Renal pelvis (tissue), 4 donors: ENCODE data around the gene UMAD1. TPM values are rescaled to one million over a fixed set of nuclear protein-coding genes. Genes with fewer than 3 reads are reported as not detected.
A peak's percentile ranks its signal among the peaks of the same experiment; 100 is the strongest.

Experiments used
- DNase-seq: peaks from one replicate; pipeline ENCODE4 v3.0.0-alpha.2; 2013
- polyA plus RNA-seq, 3 donors: library from polyadenylated mRNA; unstranded; fragments of 120-200 nt; gene quantifications; one replicate each; pipeline ENCODE4 v1.2.1, GENCODE V29; 2013; ENCODE audit not compliant: insufficient read length in 3 of 3

UMAD1 gene
- polyA plus RNA-seq, 3 donors = 15.9 to 21.5 (median 19.7) TPM

- no peak for DNase-seq
These were observed 47.2 kb downstream of the UMAD1 start for GRCh38 chr7:7687800-7688199.

GRCh38 chr7:7688310-7688709, 47.8 kb downstream of the UMAD1 start:
- no peak for DNase-seq

GRCh38 chr7:7688956-7689355, 48.4 kb downstream of the UMAD1 start:
- no peak for DNase-seq

- no peak for DNase-seq
These were observed 53.3 kb downstream of the UMAD1 start for GRCh38 chr7:7693881-7694280.

- no peak for DNase-seq
These were observed 54.0 kb downstream of the UMAD1 start for GRCh38 chr7:7694542-7694941.

- no peak for DNase-seq
These were observed 54.7 kb downstream of the UMAD1 start for GRCh38 chr7:7695111-7695817.

- DNase-seq = no peak
These were observed 56.0 kb downstream of the UMAD1 start for GRCh38 chr7:7696458-7697119.

DNA sequence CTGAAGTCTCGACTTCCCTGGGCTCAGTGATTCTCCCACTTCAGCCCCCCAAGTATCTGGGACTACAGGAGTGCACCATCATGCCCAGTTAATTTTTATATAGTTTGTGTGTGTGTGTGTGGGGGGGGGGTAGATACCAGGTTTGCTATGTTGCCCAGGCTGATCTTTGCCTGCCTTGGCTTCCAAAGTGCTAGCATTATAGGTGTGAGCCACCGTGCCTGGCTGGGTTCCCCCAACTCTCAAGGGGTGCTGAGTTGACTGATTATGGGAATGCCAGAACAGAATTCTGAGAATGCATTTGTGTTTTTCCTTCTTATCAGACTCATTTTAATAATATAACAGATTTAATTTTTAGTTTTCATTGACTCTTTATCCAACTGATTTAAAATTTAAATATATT, 58.4 kb downstream of the UMAD1 start:
- DNase-seq = no peak

DNA sequence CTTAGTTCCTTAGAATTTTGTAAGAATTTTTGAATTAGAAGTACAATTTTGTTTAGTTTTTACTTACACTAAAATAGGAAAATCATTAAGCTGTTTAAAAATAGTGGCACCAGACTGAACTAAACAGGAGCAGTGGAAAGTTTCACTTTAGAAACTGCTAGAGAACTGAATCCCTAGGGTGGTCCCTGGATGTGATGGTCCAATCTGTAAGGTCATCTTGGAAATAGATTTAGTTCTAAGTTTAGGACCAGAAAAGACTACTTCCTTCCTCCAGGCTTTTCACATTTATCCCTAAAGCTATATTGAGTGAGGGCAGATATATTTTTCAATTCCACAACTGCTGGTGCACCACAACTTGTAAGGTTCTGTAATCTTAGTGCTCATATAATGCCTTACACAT, 58.8 kb downstream of the UMAD1 start:
- no peak for DNase-seq

DNA sequence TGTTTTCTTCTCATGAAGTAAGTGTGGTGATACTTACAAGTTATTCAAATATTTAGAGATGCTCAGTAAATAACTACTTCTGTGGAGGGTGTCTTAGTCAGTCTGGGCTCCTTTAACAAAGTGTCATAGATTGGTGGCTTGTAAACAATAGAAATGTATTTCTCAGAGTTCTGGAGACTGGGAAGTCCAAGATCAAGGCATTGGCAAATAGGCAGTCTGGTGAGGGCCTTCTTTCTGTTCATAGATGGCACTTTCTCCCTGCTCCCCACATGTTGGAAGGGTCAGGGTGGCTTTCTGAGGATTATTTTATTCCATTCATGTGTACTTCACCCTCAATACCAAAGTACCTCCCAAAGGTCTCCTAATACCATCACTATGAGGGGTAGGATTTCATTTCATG, 59.4 kb downstream of the UMAD1 start:
- no peak for DNase-seq

DNA sequence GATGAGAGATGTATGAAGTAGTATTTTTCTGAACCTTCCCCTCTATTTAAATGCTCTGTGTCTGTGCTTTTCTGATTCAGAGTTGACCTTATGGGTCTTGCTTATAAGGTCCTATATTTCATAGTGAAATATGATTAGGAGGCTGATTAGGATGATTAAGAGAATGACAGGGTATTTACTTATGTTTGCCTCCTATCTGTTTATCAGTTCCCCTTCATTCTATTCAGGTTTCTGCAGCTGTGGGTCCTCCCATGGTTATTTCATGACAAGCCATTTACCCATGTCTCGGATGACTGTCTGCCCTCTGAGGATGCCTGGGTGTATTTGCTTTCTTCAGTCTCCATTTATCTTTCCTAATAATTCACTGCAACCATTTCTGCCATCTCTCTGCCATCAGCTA, 61.0 kb downstream of the UMAD1 start:
- no peak for DNase-seq

DNA sequence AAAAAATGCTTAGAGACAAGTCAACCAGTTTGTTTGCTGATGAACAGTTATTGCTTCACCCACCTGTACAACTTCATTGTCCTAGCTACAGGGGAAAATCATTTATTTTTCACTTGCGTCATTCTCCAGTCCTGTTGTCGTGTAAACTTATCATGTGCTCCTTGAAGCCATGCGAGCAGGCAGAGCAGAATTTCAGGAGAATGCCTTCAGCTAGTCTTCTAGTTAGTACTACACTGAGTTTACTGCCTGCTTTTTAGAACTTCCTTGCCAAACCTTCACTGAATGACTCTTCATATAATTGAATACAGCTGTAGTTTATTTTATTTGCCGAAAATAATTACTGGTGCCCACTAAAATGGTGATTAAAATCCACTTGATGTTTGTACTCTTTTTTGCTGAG, 62.3 kb downstream of the UMAD1 start:
- no peak for DNase-seq

- DNase-seq = no peak
These were observed 62.9 kb downstream of the UMAD1 start for GRCh38 chr7:7703427-7703826.

- DNase-seq = no peak
These were observed 64.3 kb downstream of the UMAD1 start for GRCh38 chr7:7704867-7705266.

DNA sequence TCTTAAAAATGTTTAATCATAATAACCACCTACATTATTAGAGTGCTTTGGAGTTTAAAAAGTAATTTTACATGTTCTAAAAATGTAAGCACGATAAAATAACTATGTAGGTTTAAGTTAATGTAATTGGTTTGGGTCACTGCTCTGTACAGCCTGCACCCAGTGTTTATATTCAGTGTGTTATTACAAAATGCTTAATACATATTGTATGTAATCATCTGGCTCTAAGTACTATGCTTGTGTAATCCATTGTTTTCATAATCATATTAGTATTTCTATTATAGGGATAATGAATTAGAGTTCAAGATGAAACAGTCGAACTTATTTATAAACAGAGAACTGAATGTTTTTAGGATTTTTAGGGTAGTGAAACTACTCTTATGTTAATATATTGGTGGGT, 64.8 kb downstream of the UMAD1 start:
- DNase-seq = no peak

- DNase-seq = no peak
These were observed 65.6 kb downstream of the UMAD1 start for GRCh38 chr7:7706101-7706511.

DNA sequence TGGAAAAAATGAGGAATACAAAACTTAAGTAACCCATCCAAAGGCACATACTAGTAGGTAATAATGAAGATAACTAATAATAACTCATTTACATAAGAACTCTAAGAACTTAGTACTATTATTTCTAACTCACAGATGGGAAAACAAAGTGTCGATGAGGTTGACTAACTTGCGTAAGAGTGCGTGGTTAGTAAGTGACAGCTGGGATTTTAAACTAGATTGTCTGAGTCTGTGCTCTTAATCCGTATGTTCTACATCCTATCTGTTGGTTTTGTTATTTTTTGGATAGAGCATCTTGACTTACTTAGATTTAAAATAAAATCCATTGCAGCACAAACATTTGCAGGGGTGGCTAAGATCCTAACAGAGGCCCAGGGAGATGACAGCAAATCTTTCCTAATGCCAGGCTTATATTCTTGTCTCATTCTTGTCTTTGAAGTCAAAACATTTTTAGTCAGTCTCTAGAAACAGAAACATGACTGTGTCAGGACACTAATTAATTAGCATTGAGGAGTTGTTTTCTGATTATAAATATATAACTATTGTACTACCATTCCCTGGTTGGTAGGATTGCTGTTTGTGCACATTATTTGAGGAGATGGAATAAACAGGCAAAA, 66.1 kb downstream of the UMAD1 start:
- DNase-seq = no peak

DNA sequence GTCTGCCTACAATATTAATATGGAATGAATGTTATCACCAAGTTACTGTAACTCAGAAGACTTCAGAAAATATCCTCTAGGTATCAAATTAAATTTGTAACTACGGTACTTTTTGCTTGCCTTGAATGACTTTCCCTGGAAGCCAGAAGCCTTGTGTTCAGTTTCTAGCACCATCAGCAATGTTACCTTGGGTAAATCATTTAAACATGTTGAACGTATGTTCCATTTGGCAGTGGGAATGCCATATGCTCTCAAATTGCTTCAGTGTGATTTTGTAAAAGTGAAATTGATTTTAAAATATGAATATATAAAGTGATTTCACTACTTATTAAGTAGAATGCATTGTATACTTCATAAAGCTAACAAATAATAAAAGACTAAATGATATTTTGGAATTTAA, 66.7 kb downstream of the UMAD1 start:
- no peak for DNase-seq

- peak; percentile 19 for DNase-seq
These were observed 67.3 kb downstream of the UMAD1 start for GRCh38 chr7:7707806-7708205.

DNA sequence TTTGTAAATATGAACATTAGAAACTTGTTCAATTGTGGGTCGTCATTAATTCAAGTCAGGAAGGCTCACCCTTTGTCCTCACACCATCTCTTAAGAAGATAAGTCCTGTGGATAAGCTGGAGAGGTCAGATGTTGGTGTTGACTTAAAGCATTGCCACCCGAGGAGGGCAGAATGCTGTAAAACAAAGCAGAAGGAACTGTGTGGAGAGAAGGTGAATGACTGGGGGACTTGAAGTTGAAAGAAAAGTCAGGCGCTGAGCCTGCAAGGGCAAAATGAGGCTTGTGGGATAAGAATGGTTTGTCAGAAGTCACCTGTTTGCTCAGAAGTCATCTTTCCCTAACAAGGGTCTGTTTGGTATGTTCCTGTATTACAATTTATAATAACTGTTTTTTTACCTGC, 68.7 kb downstream of the UMAD1 start:
- no peak for DNase-seq

- no peak for DNase-seq
These were observed 69.9 kb downstream of the UMAD1 start for GRCh38 chr7:7710469-7710868.

DNA sequence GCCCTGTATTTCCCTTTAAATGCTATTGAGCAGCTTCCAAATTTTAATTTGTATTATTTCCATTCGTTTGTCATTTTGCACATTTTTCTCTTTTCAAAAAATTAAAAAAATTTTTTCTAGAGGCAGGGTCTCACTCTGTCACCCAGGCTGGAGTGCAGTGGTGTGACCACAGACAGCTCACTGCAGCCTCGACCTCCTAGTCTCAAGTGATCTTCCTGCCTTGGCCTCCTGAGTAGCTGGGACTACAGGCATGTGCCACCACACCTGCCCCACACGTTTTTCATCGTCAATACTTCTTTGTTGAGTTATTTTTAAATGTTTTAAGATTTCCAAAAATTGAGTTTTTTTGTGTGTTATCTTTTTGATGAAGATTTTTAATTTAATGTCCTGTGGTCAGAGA, 73.2 kb downstream of the UMAD1 start:
- DNase-seq = no peak

- no peak for DNase-seq
These were observed 77.9 kb downstream of the UMAD1 start, which contains the start of gene RPA3 for GRCh38 chr7:7718492-7718891. TSS of gene RPA3 (minus strand) at chr7:7718607. CDS start at chr7:7640418, 78,189 bp downstream.
